Right lobe of liver (tissue), 6 donors: ENCODE measurements around the gene CTXN1. TPM values are rescaled to one million over a fixed set of nuclear protein-coding genes. Genes with fewer than 3 reads are reported as not detected.

Experiments
- ATAC-seq, 4 donors: fragments of 200-7000 bp; cut with Tn5 transposase; one replicate each; pipeline ENCODE4 v1.9.1; 2020; ENCODE audit warnings: mild to moderate bottlenecking in 4 of 4, moderate library complexity in 4 of 4
- DNase-seq, 3 donors: peaks; one replicate each; pipeline ENCODE4 v3.0.0-alpha.2; 2020
- H3K27ac ChIP-seq, 3 donors: fragments of 200-600 bp; one replicate each; pipeline ENCODE4 v1.8.0; 2022
- H3K27me3 ChIP-seq, 2 donors: fragments of 200-600 bp; one replicate each; pipeline ENCODE4 v1.8.0; 2022
- H3K36me3 ChIP-seq, 4 donors: fragments of 200-600 bp; sonication (generic) in 1 of 4; one replicate each; pipeline versions ENCODE4 v1.5.1 to v1.8.0; 2017 to 2022; ENCODE audit warnings: control low read depth in 1 of 4
- H3K4me1 ChIP-seq, 4 donors: fragments of 200-600 bp; sonication (generic) in 1 of 4; one replicate each; pipeline versions ENCODE4 v1.5.1 to v1.8.0; 2017 to 2022; ENCODE audit warnings: control low read depth in 1 of 4
- H3K4me3 ChIP-seq, 3 donors: fragments of 200-600 bp; one replicate each; pipeline ENCODE4 v1.8.0; 2022
- H3K9me3 ChIP-seq, 4 donors: fragments of 200-600 bp; sonication (generic) in 1 of 4; one replicate each; pipeline versions ENCODE4 v1.5.1 to v1.8.0; 2017 to 2022; ENCODE audit warnings: control low read depth in 1 of 4
- CTCF ChIP-seq, 4 donors: fragments of 200-600 bp in 3 of 4; fragments of 450-650 bp in 1 of 4; IDR thresholded peaks; one replicate each; pipeline versions ENCODE4 v1.5.1 to v1.8.0; 2016 to 2022; ENCODE audit warnings: antibody characterized with exemption in 4 of 4, mild to moderate bottlenecking in 2 of 4
- POLR2A ChIP-seq: fragments of 450-650 bp; IDR thresholded peaks from one replicate; pipeline ENCODE4 v1.6.1; 2017; ENCODE audit warnings: antibody characterized with exemption, mild to moderate bottlenecking
- WGBS: methylation state at CpG from one replicate; pipeline ENCODE4 v1.1.6; 2018; ENCODE audit warnings: low coverage, low lambda C conversion rate; ENCODE audit not compliant: insufficient coverage; ENCODE audit errors: missing lambda C conversion rate; 5-methylcytosine and 5-hydroxymethylcytosine counted together
- intact Hi-C, 2 donors: fragments of 100-400 bp; cut with DNase I; formaldehyde crosslinking; loops; one replicate each; pipeline versions ENCODE4 v1.11.2 to v1.14.1; 2022
- total RNA-seq, 6 experiments: library from RNA; depleted of rRNA in 2 of 6; stranded (reverse); fragments of >200 nt in 2 of 6; fragmentation: NEBNext Ultra II Directional in 3 of 6; extraction: Animal tissue kit (Norgen Biotek cat#: 25700) in 3 of 6; gene quantifications; one replicate each; pipeline versions ENCODE4 v1.1.0 to v1.2.4, GENCODE V29; 2016 to 2023
- donor health status: DM: no; HTN: yes; CAD: no.
- donor health status: DM: no; HTN: no; CAD: no.
- donor health status: DM: no; HTN: no; CAD: no.
- donor health status: DM: no; HTN: yes; CAD: no.
- donor health status: DM: no; HTN: yes; CAD: no.

CTXN1 gene
- total RNA-seq, 6 experiments from 2014 or later: 0.18 to 0.49 TPM; not detected in 4

DNA sequence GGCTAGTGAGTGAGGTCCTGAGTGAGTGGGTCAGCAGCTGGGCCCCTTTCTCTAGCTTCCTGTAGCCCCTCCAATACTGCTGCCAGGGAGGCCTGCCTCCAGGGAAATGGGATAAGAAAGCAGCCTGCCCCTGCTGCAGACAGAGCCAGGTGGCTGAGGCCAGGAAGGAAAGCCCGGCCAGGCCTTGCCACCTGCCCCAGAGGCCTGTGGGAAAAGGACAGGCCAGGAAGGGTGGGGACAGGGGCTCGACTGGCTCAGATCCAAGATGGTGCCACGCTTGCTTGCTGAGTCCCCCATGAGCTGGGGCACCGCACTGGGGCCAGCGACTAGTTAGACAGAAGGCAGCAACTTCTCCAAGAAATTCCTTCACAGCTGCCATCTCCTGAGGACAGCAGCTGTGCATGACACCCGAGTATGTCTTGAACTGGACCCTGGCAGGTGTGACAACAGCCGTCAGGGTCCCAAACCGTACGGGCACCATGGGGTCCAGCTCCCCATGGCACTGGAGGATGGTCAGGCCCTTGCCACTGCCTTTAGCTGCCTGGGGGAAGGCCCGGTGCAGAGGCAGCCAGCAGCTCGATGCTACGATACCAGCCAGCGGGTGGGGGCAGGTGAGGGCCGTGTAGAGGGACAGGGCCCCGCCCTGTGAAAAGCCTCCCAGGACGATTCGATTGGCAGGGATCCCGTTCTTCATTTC, 46.7 kb downstream of the CTXN1 start:
- H3K36me3 ChIP-seq: no peaks in the 10 kb centered on the region
- H3K27ac ChIP-seq: no peak overlapping the region
- WGBS: 43% methylated on average over 2 of the region's 18 CpGs
- no peaks in the 10 kb centered on the region for H3K9me3 ChIP-seq
- no peaks in the 10 kb centered on the region for H3K4me1 ChIP-seq
- H3K4me3 ChIP-seq: no peak overlapping the region
- intact Hi-C loops: no loop called here
- peaks cover 0 to 4% of the 10 kb centered on the region in 2 donors for H3K27me3 ChIP-seq
- TF ChIP-seq CTCF (IDR thresholded peaks at IDR 0.05) (no peak), POLR2A (no peak)
- DNase-seq: no peak
- peak in 1 of 4 donors; percentile 23 for ATAC-seq

- no peak overlapping the region for H3K27ac ChIP-seq
- H3K36me3 ChIP-seq: no peaks in the 10 kb centered on the region
- ATAC-seq (no peak), DNase-seq (no peak)
- H3K27me3 ChIP-seq: peaks cover 0 to 4% of the 10 kb centered on the region in 2 donors
- no peak overlapping the region for H3K4me3 ChIP-seq
- TF ChIP-seq POLR2A: no peak
- intact Hi-C loops: no loop called here
- no peaks in the 10 kb centered on the region for H3K4me1 ChIP-seq
- H3K9me3 ChIP-seq: no peaks in the 10 kb centered on the region
- 79% methylated on average over 6 of the region's 6 CpGs for WGBS
Observed at GRCh38 chr19:7877249-7877836, 48.6 kb downstream of the CTXN1 start.

- peaks cover 0 to 4% of the 10 kb centered on the region in 2 donors for H3K27me3 ChIP-seq
- ATAC-seq (no peak), DNase-seq (no peak)
- TF ChIP-seq POLR2A (no peak), CTCF (IDR thresholded peaks at IDR 0.05) (no peak)
- no peaks in the 10 kb centered on the region for H3K4me1 ChIP-seq
- intact Hi-C loops: no loop called here
- H3K36me3 ChIP-seq: no peaks in the 10 kb centered on the region
- 29% methylated on average over 8 of the region's 12 CpGs for WGBS
- no peak overlapping the region for H3K27ac ChIP-seq
- H3K9me3 ChIP-seq: no peaks in the 10 kb centered on the region
- no peak overlapping the region for H3K4me3 ChIP-seq
Observed at GRCh38 chr19:7874897-7875273, 51.0 kb downstream of the CTXN1 start.

Other genes with a start within 250 kb of the CTXN1 start
- under 1 TPM; 0.11 to 0.86 (median 0.34) TPM for gene MCEMP1, start 249.0 kb downstream of the CTXN1 start, total RNA-seq
- gene TRAPPC5, start 245.3 kb downstream of the CTXN1 start, total RNA-seq: 10 to 100 TPM; 41.7 to 66.5 (median 52.0) TPM
- gene FCER2, start 224.0 kb downstream of the CTXN1 start, total RNA-seq: under 1 TPM in 2 of 6 experiments, not detected in 4; 0.18 to 0.29 TPM
- 10 to 100 TPM; 25.7 to 59.0 (median 38.2) TPM for gene CLEC4G, start 194.0 kb downstream of the CTXN1 start, total RNA-seq
- 1 to 10 TPM in 4 of 6 experiments, under 1 TPM in 2; 0.42 to 6.7 (median 2.8) TPM for gene CD209, start 178.6 kb downstream of the CTXN1 start, total RNA-seq
- gene CLEC4M, start 162.9 kb downstream of the CTXN1 start, total RNA-seq: 10 to 100 TPM; 12.8 to 64.8 (median 20.8) TPM
- gene EVI5L, start 95.9 kb downstream of the CTXN1 start, total RNA-seq: 1 to 10 TPM; 3.7 to 6.3 (median 4.9) TPM
- gene PRR36, start 51.7 kb downstream of the CTXN1 start, total RNA-seq: under 1 TPM in 4 of 6 experiments, not detected in 2; 0.07 to 0.37 (median 0.12) TPM
- 1 to 10 TPM; 1.5 to 9.6 (median 3.5) TPM for gene LRRC8E, start 37.6 kb downstream of the CTXN1 start, total RNA-seq
- gene MAP2K7, start 22.3 kb downstream of the CTXN1 start, total RNA-seq: 10 to 100 TPM in 5 of 6 experiments, 1 to 10 TPM in 1; 9.7 to 22.1 (median 15.6) TPM
- 1 to 10 TPM in 3 of 6 experiments, under 1 TPM in 3; 0.42 to 2.9 (median 1.3) TPM for gene TGFBR3L, start 11.3 kb downstream of the CTXN1 start, total RNA-seq
- gene SNAPC2, start 5.8 kb downstream of the CTXN1 start, total RNA-seq: 1 to 10 TPM; 3.5 to 7.8 (median 5.2) TPM
- 10 to 100 TPM; 26.1 to 41.7 (median 36.9) TPM for gene TIMM44, start 17.5 kb upstream of the CTXN1 start, total RNA-seq
- 10 to 100 TPM; 25.3 to 33.6 (median 30.3) TPM for gene ELAVL1, start 79.5 kb upstream of the CTXN1 start, total RNA-seq
- gene CCL25, start 126.6 kb upstream of the CTXN1 start, total RNA-seq: under 1 TPM in 1 of 6 experiments, not detected in 5; 0.51 TPM
- gene FBN3, start 223.5 kb upstream of the CTXN1 start, total RNA-seq: under 1 TPM in 2 of 6 experiments, not detected in 4; 0.11 to 0.37 TPM